HG03342 (cell line): ENCODE data around the gene PAPLN.

Experiments used
- ATAC-seq: cut with Tn5 transposase; IDR thresholded peaks from one replicate; pipeline ENCODE4 v1.9.1; 2021; ENCODE audit warnings: mild to moderate bottlenecking, moderate library complexity; ENCODE audit not compliant: unreplicated experiment

The PAPLN gene

DNA sequence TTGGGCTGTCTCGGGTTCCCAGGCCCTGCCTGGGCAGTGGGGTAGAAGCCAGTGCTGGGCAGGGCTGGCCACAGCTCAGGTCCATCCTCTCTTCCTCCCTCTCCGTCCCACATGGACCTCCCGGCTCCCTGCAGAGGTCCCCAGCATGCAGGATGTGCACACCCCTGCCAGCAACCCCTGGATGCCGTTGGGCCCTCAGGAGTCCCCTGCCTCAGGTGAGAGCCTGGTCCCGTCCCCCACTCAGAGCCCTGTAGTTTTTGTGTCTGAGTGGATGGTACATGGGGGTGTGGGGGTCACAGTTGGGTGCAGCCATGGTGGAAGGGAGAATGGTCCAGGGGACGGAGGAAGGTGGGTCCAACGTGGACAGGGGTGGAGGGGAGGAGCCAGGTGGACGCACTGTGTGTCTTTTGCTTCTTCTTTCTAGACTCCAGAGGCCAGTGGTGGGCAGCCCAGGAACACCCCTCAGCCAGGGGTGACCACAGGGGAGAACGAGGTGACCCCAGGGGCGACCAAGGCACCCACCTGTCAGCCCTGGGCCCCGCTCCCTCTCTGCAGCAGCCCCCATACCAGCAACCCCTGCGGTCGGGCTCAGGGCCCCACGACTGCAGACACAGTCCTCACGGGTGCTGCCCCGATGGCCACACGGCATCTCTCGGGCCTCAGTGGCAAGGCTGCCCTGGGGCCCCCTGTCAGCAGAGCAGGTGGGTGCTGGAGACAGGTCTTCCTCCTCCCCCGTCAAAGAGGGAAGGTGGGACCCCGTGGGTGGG is 21.7 kb downstream of the PAPLN start:
- no peak for ATAC-seq

DNA sequence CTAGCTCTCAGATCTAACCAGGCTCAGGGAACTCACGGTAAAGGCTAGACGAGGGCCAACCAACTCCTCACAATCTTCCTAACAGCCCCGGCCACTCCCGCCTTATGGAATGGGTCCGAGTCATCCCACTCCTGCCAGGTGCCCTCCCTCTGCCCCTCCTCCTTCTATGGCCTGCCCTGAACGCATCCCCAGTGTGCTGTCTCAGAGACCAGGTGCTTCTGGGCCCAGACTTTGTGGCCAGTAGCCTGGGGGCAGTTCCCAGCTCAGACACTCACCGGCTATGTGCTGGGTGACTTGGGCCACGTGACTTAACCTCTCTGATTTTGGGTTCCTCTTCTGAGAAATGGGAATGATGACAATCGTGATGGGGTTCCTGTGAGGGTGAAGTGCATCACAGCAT is 22.5 kb downstream of the PAPLN start:
- ATAC-seq, result no peak

DNA sequence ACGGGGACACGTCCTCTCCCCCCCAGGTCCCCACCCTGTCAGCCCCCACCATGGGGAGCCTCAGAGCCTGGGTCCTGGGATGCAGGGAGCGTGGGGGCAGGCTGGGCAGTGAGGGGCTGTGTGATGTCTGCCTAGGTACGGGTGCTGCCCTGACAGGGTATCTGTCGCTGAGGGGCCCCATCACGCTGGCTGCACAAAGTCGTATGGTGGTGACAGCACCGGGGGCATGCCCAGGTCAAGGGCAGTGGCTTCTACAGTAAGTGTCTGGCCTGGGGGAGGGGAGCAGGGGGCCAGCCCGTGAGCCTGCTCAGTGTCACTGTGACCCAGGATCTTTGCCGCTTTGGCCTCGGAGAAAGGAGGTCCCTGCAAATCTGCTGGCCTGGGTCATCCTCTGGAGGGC is 23.3 kb downstream of the PAPLN start:
- no peak for ATAC-seq

DNA sequence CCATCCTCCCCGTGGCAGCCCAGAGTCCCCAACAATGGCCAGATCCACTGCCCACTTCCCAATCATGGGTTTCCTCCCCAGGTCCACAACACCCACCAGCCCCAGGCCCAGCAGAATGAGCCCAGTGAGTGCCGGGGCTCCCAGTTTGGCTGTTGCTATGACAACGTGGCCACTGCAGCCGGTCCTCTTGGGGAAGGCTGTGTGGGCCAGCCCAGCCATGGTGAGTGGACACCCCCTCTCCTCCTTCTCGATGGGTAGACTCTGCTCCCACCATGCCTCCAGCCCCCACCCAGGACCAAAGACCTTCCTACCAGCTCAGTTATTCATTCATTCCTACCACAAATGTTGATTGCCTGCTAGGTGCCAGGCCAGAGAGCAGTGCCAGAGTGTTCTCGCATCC is 23.8 kb downstream of the PAPLN start:
- no peak for ATAC-seq

DNA sequence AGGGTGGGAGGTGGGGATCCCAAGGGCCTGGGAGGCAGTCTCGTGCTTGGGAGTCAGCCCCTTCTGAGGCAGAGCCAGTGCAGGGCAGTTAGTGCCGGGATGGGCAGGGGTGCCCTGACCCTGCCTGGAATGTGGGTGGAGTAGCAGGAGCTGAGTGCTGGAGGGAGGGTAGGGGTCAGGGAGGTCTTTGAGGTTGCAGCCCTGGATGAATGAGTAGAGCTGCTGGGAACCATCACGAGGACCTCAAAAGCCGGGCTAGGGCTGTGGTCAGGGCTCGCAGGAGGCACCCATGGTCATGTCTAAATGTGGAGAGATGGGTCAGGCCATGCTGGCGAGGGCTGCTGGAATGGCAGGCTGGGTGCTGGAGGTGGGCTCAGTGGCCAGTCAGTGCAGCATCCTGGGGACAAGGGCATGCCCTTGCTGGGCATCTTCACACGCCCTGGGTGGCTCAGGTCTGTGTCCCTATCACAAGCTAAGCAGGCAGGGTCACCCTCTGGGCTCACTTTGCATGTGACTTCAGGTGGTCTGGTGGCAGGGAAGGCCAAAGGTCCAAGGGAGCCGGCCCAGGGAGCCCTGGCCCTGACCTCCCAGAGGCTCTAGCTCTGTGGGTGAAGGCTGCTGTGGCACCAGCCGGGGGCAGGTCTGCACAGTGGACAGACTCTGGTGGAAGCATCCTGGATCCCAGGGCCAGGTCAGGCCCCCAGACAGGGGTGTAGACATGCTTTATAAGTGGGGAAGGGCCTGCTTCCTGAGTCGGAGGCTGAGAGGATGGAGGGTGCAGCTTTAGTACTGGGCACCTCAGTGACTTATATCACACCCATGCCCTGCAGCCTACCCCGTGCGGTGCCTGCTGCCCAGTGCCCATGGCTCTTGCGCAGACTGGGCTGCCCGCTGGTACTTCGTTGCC is 24.5 kb downstream of the PAPLN start:
- ATAC-seq, result no peak

DNA sequence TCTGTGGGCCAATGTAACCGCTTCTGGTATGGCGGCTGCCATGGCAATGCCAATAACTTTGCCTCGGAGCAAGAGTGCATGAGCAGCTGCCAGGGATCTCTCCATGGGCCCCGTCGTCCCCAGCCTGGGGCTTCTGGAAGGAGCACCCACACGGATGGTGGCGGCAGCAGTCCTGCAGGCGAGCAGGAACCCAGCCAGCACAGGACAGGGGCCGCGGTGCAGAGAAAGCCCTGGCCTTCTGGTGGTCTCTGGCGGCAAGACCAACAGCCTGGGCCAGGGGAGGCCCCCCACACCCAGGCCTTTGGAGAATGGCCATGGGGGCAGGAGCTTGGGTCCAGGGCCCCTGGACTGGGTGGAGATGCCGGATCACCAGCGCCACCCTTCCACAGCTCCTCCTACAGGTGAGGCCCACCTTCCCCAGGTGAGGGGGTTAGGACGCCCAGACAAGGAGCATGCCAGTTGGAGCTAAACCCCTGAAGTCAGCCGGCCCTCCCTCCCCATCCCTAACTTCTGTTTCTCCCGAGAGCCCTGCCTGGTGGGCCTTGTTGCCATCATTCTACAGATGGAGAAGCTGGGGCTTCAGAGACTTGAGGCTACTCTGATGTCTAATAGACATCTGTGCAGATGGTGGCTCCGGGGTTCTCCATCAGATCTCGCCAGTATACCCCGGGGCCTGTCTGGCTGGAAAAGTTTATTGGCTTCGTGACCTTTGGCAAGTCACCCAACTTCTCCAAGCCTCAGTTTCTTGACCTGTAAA is 25.3 kb downstream of the PAPLN start:
- ATAC-seq, result no peak

DNA sequence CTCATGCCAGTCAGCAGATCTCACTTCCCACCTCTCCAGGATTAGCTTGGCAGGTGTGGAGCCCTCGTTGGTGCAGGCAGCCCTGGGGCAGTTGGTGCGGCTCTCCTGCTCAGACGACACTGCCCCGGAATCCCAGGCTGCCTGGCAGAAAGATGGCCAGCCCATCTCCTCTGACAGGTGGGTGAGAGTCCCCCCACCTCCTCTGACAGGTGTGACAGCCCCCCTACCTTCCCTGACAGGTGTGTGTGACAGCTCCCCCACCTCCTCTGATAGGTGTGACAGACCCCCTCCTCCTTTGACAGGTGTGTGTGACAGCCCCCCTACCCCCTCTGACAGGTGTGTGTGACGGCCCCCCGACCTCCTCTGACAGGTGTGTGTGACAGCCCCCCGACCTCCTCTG is 26.3 kb downstream of the PAPLN start:
- no peak for ATAC-seq

DNA sequence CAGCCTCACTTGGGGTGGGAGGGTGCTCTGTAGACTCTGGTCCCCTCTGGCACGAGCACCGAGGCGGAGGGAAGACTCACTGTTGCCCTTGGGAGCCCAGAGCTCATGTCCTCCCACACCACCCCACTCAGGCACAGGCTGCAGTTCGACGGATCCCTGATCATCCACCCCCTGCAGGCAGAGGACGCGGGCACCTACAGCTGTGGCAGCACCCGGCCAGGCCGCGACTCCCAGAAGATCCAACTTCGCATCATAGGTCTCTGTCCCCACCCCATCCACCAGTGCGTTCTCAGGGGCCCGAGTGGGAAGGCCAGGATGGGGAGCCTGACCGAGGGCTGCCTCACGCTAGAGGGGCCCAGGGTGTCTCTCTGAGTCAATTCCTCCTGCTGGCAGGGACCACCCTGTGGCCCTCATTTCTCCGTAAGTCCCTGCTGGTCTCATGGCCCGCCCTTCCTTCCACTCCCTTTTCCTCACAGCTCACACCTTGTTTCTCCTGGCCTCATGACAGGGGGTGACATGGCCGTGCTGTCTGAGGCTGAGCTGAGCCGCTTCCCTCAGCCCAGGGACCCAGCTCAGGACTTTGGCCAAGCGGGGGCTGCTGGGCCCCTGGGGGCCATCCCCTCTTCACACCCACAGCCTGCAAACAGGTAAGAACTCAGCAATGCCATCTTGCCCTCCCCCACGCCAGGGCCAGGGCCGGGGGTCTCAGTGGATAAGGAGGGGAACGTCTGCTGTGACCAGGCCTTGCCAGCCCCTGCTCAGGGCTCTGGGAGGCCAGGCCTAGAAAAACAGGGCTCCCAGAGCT is 27.0 kb downstream of the PAPLN start:
- ATAC-seq, result no peak

DNA sequence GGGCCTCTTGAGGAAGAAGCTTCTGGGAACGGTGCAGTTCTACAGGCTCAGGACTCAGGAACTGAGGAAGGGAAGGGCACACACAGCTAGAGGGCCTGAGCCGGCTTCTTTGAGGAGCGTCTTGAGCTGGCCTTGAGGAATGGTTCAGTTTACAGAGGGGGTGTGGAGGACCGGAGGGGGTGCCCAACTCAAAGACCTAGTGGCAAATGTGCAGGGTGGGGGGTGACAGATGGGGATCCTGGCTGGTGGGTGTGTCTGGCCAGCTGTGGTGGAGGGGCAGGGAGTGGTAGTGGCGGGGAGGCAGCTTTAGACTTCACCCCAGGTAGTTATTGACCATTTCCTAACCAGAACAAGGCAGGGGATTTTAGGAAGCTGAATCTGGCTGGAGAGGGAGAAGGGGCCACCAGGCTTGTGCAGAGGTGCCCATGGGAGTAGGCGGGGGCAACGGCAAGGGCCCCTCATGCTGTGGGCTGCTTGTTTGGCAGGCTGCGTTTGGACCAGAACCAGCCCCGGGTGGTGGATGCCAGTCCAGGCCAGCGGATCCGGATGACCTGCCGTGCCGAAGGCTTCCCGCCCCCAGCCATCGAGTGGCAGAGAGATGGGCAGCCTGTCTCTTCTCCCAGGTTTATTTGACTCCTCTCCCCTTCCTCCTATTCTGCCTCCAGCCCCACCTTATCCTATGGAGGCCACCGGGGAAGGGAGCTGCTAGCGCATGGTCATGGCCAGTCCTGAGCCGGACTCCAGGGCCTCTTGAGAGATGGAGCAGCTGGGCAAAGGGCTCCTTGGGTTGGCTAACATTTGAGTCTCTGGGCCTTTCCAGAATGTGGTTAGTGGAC is 27.8 kb downstream of the PAPLN start:
- no peak for ATAC-seq

DNA sequence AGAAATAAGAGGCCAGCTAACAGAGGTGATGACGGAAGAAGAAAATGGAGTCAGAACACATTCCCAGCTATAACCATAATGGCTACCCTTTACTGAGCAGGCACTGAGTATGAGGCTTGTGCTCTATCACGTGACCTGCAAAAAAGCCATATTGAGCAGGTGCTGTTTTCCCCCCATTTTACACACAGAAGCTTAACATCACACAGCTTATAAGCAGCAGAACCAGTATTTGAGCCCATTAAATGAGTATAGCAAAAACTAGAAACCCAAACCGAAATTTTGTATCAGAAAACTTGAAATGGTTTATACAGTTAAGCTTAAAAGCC is 28.4 kb downstream of the PAPLN start:
- ATAC-seq, result no peak

DNA sequence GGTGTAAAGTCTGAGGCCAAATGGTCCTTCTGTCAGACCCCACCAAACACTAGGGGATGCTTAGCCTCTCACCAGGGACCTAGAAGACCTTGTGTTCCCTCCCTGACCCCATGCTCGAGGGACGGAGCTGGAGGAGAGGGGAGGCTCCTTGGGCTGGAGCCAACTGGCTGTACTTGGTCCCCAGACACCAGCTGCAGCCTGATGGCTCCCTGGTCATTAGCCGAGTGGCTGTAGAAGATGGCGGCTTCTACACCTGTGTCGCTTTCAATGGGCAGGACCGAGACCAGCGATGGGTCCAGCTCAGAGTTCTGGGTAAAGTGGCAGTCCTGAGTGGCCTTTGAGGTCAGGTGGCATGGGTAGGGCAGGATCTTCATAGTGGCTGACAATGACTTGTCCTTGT is 29.0 kb downstream of the PAPLN start:
- no peak for ATAC-seq

DNA sequence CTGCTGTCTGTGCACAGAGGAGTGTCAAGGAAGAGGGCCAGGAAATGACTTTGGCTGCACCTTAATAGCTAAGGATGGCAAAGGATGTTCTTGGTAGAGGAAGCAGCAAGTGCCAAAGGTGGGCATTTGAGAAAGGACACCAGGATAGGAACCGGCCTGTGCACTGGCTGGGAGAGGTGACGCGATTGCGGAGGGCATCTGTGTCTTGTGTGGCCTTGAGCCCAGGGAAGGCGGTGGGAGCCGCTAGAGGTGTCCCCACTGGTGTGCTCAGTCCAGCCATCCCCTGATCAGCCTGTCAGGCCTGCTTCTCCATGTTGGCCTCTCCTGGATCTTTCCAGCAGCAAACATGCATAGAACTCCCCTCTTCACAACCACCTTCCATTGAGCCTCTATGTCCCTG is 30.2 kb downstream of the PAPLN start:
- ATAC-seq, result no peak

DNA sequence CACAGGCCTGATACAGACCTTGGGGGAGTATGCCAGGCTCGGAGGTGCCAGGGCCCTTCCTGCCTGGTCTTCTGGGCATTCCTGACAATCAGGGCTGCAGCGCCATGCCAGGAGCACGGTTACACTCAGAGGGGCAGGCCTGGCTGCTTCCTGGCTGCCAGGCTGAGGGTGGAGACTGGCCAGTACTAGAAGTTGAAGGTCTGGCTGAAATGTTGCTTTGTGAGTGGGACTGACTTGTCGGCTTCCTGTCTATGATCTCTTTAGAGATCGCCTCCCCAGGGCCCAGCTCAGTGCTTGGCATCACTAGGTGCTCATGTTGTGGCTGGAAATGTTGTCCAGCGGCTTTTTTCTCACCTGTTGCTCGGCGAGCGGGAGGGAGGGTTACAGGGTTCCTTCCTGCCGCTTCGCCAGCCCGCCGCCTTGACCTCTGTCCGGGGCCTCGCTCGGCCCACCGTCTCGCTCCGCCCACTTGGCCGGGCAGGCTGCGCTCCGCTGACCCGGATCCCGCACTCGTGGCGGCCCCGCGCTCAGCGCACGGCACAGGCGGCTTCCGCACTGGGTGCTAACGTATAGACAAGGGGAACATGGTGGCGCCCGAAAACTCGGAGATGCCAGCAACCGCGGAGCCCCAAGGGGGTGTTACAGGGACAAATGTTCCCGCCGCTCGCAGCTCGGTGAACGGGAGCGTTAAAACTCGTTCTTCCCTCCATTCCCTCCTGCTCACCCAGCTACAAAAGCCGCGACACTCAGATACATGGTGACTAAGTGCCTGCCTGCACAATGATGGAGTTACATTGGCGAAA is 32.6 kb downstream of the PAPLN start:
- peak; percentile 71 for ATAC-seq

DNA sequence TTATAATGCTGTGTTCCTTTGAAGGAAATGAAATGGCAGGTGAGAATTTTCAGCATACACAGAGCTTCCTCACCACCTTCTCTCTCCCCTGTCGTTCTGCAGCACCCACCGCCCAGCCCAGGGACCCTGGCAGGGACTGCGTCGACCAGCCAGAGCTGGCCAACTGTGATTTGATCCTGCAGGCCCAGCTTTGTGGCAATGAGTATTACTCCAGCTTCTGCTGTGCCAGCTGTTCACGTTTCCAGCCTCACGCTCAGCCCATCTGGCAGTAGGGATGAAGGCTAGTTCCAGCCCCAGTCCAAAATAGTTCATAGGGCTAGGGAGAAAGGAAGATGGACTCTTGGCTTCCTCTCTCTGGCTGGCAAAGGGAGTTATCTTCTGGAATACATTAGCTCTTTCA is 35.1 kb downstream of the PAPLN start:
- no peak for ATAC-seq

DNA sequence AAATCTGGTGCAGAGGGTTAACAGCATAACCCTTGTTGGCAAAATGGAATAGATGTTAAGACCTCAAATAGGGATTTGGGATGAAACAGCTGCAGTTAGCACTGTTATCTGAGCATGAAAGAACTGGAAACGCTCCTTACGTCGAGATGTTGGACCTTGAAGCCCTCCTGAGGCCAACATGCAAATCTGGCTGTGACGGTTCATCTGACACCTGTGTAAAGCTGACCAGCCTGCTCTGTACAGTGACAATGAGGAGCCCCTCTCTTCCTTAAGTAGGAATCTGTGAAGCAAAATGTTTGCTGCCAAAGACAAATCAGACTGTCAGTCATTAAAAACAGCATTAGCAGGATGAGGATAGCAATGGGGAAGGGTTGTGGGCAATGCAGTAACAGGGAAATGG is 36.5 kb downstream of the PAPLN start:
- no peak for ATAC-seq

DNA sequence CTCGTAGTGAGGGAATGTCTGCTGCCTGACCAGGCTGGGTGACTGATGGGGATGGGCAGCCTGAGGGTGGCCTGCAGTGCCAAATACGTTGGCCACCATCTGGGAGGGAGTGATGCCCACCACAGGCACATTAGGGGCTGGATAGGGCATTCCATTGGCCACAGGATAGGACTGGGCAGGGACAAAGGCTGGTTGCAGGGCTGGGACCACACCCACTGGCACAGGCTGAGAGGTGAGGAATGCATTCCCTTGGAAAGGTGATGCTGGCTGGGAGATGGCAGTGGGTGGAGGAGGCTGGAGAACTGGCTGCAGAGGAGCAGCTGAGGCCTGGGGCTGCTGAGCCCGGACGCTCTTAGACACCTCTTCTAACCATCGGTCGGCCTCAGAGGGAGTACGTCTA is 39.5 kb downstream of the PAPLN start:
- no peak for ATAC-seq

DNA sequence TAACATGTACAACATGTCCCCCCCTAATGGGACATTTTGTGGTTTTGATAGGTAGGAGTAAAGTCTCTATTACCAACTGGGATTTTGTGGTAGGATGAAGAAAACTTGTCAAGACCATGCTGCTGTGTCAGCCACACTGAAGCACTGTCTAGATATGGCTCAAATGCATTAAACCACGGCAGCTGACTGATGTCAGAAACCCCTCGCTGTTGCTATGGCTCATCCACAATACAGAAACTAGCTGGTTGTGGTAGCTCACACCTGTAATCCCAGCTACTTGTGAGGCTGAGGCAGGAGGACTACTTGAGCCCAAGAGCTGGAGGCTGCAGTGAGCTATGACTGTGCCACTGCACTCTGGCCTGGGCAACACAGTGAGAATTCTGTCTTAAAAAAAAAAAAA is 40.1 kb downstream of the PAPLN start:
- no peak for ATAC-seq

DNA sequence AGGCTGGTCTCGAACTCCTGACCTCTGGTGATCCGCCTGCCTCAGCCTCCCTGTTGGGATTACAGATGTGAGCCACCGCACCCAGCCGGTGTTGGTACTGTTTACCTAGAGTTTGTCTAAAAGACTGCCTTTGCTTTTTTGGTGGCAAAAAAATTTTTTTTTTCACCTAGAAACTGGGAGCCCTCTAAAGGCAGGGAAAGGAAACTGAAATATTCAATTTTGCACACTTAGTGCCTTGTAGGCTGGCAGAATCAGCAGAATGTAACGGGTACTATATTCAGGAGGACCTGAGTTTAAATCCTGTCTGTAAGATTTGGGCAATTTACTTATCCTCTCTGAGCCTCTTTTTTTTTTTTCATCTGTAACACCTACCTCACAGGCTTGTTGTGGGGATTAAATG is 43.6 kb downstream of the PAPLN start:
- no peak for ATAC-seq
